Sigmoid colon (tissue), 4 donors: ENCODE data around the gene TMCO5A.

Experiments
- EP300 ChIP-seq, 4 donors: sonication (generic); formaldehyde crosslinking; IDR thresholded peaks; one replicate each; pipeline ENCODE4 v1.6.1; 2017; ENCODE audit warnings: antibody characterized with exemption in 4 of 4
- POLR2A ChIP-seq, 2 donors: fragments of 450-650 bp; IDR thresholded peaks; one replicate each; pipeline ENCODE4 v1.6.1; 2016; ENCODE audit warnings: antibody characterized with exemption in 2 of 2, mild to moderate bottlenecking in 2 of 2, moderate library complexity in 2 of 2
- POLR2AphosphoS5 ChIP-seq, 4 donors: sonication (generic); formaldehyde crosslinking; IDR thresholded peaks; one replicate each; pipeline ENCODE4 v1.6.1; 2017; ENCODE audit warnings: antibody characterized with exemption in 4 of 4
- TF ChIP-seq, protein P1 (sequence below), 4 experiments: fragments of 450-650 bp in 3 of 4; fragments of 200-600 bp in 1 of 4; IDR thresholded peaks; one replicate each; pipeline ENCODE4 v1.5.1; 2016 to 2019; ENCODE audit warnings: antibody characterized with exemption in 4 of 4, mild to moderate bottlenecking in 3 of 4, moderate library complexity in 2 of 4

DNA sequence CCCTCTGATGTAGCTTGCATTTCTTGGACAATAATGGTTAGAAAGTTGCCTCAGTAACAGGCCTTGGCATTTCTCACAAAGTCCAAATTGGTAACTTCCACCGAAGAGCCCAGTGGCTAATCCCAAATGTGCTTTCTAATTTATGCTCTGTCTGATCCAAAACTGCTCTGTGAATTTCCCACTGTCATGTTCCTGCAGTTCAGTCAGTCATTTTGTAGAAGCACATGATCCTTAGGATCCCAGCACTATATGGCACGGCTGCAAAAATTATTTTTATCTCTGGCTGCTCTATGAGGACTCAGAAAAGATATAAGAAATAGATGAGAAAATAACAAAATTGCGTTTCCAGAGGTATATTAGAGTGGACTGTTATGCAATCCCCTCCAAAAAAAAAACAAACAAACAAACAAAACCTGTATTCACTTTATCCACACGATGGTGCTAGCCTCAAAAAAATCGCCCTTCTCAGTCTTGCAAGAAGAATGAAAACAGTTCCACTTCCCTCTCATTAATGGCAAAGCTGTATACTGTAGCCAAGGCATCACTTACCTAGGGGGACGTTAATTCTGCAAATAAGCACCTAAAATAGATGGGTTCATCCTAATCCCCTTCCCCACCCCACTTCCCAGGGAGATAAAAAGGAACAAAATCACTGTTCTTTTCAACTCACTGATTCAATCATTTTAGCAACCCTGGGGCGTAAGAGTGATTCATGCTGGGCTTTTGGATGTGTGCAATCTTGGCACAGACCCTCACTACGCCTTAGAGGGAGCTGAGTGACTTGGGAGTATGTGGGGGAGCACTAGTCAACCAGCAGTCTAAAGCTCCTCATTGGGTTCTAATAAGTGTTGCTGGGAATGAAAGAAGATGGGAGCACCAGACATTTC lies 61.3 kb downstream of the TMCO5A start:
- no peak for TF ChIP-seq POLR2A (IDR thresholded peaks at IDR 0.05)
- TF ChIP-seq, protein P1, sequence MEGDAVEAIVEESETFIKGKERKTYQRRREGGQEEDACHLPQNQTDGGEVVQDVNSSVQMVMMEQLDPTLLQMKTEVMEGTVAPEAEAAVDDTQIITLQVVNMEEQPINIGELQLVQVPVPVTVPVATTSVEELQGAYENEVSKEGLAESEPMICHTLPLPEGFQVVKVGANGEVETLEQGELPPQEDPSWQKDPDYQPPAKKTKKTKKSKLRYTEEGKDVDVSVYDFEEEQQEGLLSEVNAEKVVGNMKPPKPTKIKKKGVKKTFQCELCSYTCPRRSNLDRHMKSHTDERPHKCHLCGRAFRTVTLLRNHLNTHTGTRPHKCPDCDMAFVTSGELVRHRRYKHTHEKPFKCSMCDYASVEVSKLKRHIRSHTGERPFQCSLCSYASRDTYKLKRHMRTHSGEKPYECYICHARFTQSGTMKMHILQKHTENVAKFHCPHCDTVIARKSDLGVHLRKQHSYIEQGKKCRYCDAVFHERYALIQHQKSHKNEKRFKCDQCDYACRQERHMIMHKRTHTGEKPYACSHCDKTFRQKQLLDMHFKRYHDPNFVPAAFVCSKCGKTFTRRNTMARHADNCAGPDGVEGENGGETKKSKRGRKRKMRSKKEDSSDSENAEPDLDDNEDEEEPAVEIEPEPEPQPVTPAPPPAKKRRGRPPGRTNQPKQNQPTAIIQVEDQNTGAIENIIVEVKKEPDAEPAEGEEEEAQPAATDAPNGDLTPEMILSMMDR (IDR thresholded peaks at IDR 0.05) = peak in 3 of 4 experiments; percentile 21 to 40 (median 29)
- TF ChIP-seq EP300 (IDR thresholded peaks at IDR 0.05) = no peak
- TF ChIP-seq POLR2AphosphoS5 (IDR thresholded peaks at IDR 0.05) = no peak
